ENCODE measurements around the gene RALGDS.

DNA sequence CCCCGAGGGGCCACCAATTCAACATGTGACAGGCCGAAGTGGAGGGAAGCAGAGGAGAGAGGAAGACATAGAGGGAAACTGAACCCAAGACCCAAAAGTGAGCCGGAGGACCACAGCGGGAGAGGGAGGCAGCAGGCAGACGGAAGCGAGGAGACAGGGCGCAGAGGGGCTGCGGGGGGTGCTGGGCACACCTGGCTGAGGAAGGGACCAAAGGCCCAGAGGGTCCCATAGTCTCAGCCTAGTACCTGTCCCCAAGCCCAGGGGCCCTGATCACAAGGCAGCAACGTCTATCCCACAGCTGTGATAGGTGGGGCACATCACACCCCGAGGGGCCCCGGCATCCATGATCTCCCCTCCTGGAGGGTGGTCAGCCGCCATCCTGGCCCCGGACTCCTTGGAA, 7.1 kb upstream of the RALGDS start:
- no peak for TF ChIP-seq CTCF (conservative IDR thresholded peaks at IDR 0.05)
- TF ChIP-seq ZFX (IDR thresholded peaks at IDR 0.05), result no peak

Measured in C4-2B (cell line).